ENCODE results near the gene XYLT1. TPM values are rescaled to one million over a fixed set of nuclear protein-coding genes. Genes with fewer than 3 reads are reported as not detected.

XYLT1 gene
- total RNA-seq, 1 experiment from 2014 or later, result not detected

DNA sequence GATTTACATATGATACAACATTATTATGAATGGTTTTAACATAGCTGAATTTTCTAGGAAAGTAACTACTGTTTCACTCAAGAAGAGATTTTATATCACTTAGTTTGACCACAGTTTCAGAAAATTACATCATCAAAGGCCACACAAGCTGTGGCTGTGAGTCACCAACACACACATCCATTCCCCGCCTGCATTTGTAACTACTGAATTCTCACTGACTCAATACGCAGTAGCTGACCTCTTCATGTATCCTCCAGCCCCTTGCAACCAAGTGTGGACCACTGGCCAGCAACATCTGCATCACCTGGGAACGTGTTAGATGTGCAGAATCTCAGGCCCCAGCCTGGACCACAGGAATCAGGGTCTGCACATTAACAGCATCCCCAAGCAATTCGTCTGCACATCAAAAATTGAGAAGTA is 197.6 kb downstream of the XYLT1 start:
- no TSS peak for BruUV-seq (replicated peaks)
- Histone ChIP-seq H4K20me1 (ENCODE audit: low read length) (no peaks in the 10 kb centered on the region), H3K4me3 (ENCODE audit: low read length) (no peak overlapping the region), H3K27me3 (ENCODE audit: low read length) (no peaks in the 10 kb centered on the region), H3K9ac (ENCODE audit: low read length) (no peak overlapping the region), H3K4me1 (ENCODE audit: insufficient read depth, low read length) (no peaks in the 10 kb centered on the region), H3K36me3 (ENCODE audit: low read depth, low read length) (no peaks in the 10 kb centered on the region), H3K79me2 (ENCODE audit: low read length) (no peaks in the 10 kb centered on the region), H3F3A (ENCODE audit: low read length, unreplicated experiment) (no peaks in the 10 kb centered on the region), H3K4me2 (ENCODE audit: low read length) (no peak overlapping the region), H2AFZ (ENCODE audit: low read length) (no peak overlapping the region), H3K27ac (ENCODE audit: low read length) (no peak overlapping the region), H3K9me2 (replicated peaks; ENCODE audit: low read length) (no peaks in the 10 kb centered on the region), H3K9me3 (ENCODE audit: low read length) (no peaks in the 10 kb centered on the region)
- ChIA-PET POLR2A (ENCODE audit: unreplicated experiment) (no interaction called here), CTCF (no interaction called here)
- TF ChIP-seq, protein P1, sequence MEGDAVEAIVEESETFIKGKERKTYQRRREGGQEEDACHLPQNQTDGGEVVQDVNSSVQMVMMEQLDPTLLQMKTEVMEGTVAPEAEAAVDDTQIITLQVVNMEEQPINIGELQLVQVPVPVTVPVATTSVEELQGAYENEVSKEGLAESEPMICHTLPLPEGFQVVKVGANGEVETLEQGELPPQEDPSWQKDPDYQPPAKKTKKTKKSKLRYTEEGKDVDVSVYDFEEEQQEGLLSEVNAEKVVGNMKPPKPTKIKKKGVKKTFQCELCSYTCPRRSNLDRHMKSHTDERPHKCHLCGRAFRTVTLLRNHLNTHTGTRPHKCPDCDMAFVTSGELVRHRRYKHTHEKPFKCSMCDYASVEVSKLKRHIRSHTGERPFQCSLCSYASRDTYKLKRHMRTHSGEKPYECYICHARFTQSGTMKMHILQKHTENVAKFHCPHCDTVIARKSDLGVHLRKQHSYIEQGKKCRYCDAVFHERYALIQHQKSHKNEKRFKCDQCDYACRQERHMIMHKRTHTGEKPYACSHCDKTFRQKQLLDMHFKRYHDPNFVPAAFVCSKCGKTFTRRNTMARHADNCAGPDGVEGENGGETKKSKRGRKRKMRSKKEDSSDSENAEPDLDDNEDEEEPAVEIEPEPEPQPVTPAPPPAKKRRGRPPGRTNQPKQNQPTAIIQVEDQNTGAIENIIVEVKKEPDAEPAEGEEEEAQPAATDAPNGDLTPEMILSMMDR (conservative IDR thresholded peaks at IDR 0.05; ENCODE audit: low read depth, low read length), result no peak
- no peak for TF ChIP-seq EZH2phosphoT487 (IDR thresholded peaks at IDR 0.05; ENCODE audit: borderline replicate concordance, low read length)
- no peak for TF ChIP-seq EZH2 (IDR thresholded peaks at IDR 0.05; ENCODE audit: low read length, unreplicated experiment)
- intact Hi-C loops (cut with micrococcal nuclease), result no loop called here
- DNase-seq (peak; percentile 7), ATAC-seq (no peak)

DNA sequence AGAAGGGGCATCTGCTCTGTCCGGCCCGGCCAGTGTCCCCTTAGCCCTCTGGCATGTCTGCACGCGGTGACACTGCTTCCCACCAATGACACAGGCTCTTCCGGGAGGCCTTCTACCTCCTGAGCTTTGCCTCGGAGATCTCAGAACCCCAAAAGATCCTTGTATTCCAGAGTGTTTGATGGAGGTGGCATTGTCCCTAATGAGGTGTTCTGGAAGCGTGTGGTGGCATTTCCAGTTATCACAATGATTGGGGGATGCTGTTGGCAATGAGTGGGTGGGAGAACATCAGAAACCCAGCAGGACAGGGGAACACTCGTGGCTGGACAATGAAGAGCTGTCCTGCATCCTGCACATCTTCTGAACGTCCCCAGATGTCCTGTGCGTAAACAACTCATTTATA is 198.0 kb downstream of the XYLT1 start:
- POLR2A ChIA-PET (ENCODE audit: unreplicated experiment), result no interaction called here
- H3K9me3 ChIP-seq (ENCODE audit: low read length), result no peaks in the 10 kb centered on the region
- no TSS peak for BruUV-seq (replicated peaks)
- intact Hi-C loops (cut with micrococcal nuclease), result no loop called here
- no peak for ATAC-seq
- H3K4me2 ChIP-seq (ENCODE audit: low read length), result no peak overlapping the region
- no peak overlapping the region for H2AFZ ChIP-seq (ENCODE audit: low read length)
- no peak overlapping the region for H3K27ac ChIP-seq (ENCODE audit: low read length)
- H3K79me2 ChIP-seq (ENCODE audit: low read length), result no peaks in the 10 kb centered on the region
- H3K27me3 ChIP-seq (ENCODE audit: low read length), result no peaks in the 10 kb centered on the region
- TF ChIP-seq EZH2 (IDR thresholded peaks at IDR 0.05; ENCODE audit: low read length, unreplicated experiment) (no peak), EZH2phosphoT487 (IDR thresholded peaks at IDR 0.05; ENCODE audit: borderline replicate concordance, low read length) (no peak)
- TF ChIP-seq, protein P1 (conservative IDR thresholded peaks at IDR 0.05; ENCODE audit: low read depth, low read length), result no peak
- no peak overlapping the region for H3K4me3 ChIP-seq (ENCODE audit: low read length)
- no peaks in the 10 kb centered on the region for H3K9me2 ChIP-seq (replicated peaks; ENCODE audit: low read length)
- CTCF ChIA-PET, result no interaction called here
- H3K36me3 ChIP-seq (ENCODE audit: low read depth, low read length), result no peaks in the 10 kb centered on the region
- no peaks in the 10 kb centered on the region for H3K4me1 ChIP-seq (ENCODE audit: insufficient read depth, low read length)
- H3F3A ChIP-seq (ENCODE audit: low read length, unreplicated experiment), result no peaks in the 10 kb centered on the region
- H3K9ac ChIP-seq (ENCODE audit: low read length), result no peak overlapping the region
- DNase-seq, result no peak
- H4K20me1 ChIP-seq (ENCODE audit: low read length), result no peaks in the 10 kb centered on the region

DNA sequence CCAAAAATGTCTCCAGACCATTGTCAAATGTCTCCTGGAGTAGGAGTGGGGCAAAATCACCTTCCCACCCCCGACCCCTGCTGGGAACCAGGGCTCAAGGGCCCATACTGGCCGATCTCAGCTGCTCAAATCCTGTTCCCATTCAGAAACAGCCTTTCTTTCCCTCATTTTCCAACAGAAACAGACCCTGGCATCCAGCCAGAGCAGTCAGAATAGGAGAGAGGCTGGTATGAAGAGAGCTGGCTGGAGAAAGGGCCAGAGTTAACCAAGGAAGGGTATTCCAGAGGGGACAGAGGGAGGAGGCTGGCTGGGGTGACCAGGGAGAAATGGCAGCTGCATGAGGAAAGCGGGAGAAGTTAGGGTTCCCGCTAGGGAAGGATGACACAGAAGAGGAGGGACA is 199.1 kb downstream of the XYLT1 start:
- Histone ChIP-seq H3F3A (ENCODE audit: low read length, unreplicated experiment) (no peaks in the 10 kb centered on the region), H3K9me2 (replicated peaks; ENCODE audit: low read length) (no peaks in the 10 kb centered on the region), H3K36me3 (ENCODE audit: low read depth, low read length) (no peaks in the 10 kb centered on the region), H4K20me1 (ENCODE audit: low read length) (no peaks in the 10 kb centered on the region), H3K9me3 (ENCODE audit: low read length) (no peaks in the 10 kb centered on the region), H3K27ac (ENCODE audit: low read length) (no peak overlapping the region), H2AFZ (ENCODE audit: low read length) (no peak overlapping the region), H3K79me2 (ENCODE audit: low read length) (no peaks in the 10 kb centered on the region), H3K4me2 (ENCODE audit: low read length) (no peak overlapping the region), H3K9ac (ENCODE audit: low read length) (no peak overlapping the region), H3K27me3 (ENCODE audit: low read length) (no peaks in the 10 kb centered on the region), H3K4me1 (ENCODE audit: insufficient read depth, low read length) (no peaks in the 10 kb centered on the region), H3K4me3 (ENCODE audit: low read length) (no peak overlapping the region)
- no TSS peak for BruUV-seq (replicated peaks)
- DNase-seq, result no peak
- no peak for TF ChIP-seq EZH2phosphoT487 (IDR thresholded peaks at IDR 0.05; ENCODE audit: borderline replicate concordance, low read length)
- TF ChIP-seq, protein P1 (conservative IDR thresholded peaks at IDR 0.05; ENCODE audit: low read depth, low read length), result no peak
- no peak for TF ChIP-seq EZH2 (IDR thresholded peaks at IDR 0.05; ENCODE audit: low read length, unreplicated experiment)
- intact Hi-C loops (cut with micrococcal nuclease), result no loop called here
- CTCF ChIA-PET, result no interaction called here
- POLR2A ChIA-PET (ENCODE audit: unreplicated experiment), result no interaction called here
- no peak for ATAC-seq
